Superior temporal gyrus (tissue), 1 donor: ENCODE data around the gene ST6GALNAC4.

Source experiments
- DNase-seq: peaks from one replicate; pipeline ENCODE4 v3.0.0-alpha.2; 2016; ENCODE audit errors: extremely low spot score

ST6GALNAC4 gene

GRCh38 chr9:127913682-127914081, 3.2 kb downstream of the ST6GALNAC4 start:
- DNase-seq, result no peak

GRCh38 chr9:127912882-127913281, 4.0 kb downstream of the ST6GALNAC4 start:
- no peak for DNase-seq

- no peak for DNase-seq
Measured at GRCh38 chr9:127912296-127912695, 4.5 kb downstream of the ST6GALNAC4 start.

GRCh38 chr9:127910613-127911205, 6.1 kb downstream of the ST6GALNAC4 start:
- DNase-seq, result peak; percentile 33

- DNase-seq, result no peak
Measured at GRCh38 chr9:127909839-127910273, 7.0 kb downstream of the ST6GALNAC4 start.

- DNase-seq, result no peak
Measured at GRCh38 chr9:127908660-127908926, 8.2 kb downstream of the ST6GALNAC4 start.

GRCh38 chr9:127907867-127908659, 8.8 kb downstream of the ST6GALNAC4 start:
- no peak for DNase-seq

- DNase-seq, result no peak
Measured at GRCh38 chr9:127905788-127906191, 11.1 kb downstream of the ST6GALNAC4 start.

- no peak for DNase-seq
Measured at GRCh38 chr9:127905004-127905728, 11.7 kb downstream of the ST6GALNAC4 start.

- DNase-seq, result no peak
Measured at GRCh38 chr9:127904561-127905003, 12.3 kb downstream of the ST6GALNAC4 start.

GRCh38 chr9:127903557-127904475, 13.0 kb downstream of the ST6GALNAC4 start:
- no peak for DNase-seq

- peak; percentile 74 for DNase-seq
Measured at GRCh38 chr9:127899128-127899943, 17.5 kb downstream of the ST6GALNAC4 start, which contains the start of gene ST6GALNAC6. TSS of gene ST6GALNAC6 (minus strand) at chr9:127899603. CDS start at chr9:127897981, 1,622 bp downstream.

- no peak for DNase-seq
Measured at GRCh38 chr9:127898433-127899127, 18.3 kb downstream of the ST6GALNAC4 start.

GRCh38 chr9:127897193-127897692, 19.6 kb downstream of the ST6GALNAC4 start:
- peak; percentile 73 for DNase-seq

GRCh38 chr9:127896395-127897192, 20.2 kb downstream of the ST6GALNAC4 start:
- DNase-seq, result no peak

- DNase-seq, result no peak
Measured at GRCh38 chr9:127895811-127896210, 21.0 kb downstream of the ST6GALNAC4 start.

GRCh38 chr9:127893392-127893791, 23.4 kb downstream of the ST6GALNAC4 start:
- DNase-seq, result peak; percentile 60

GRCh38 chr9:127892831-127893230, 24.0 kb downstream of the ST6GALNAC4 start:
- no peak for DNase-seq

GRCh38 chr9:127890053-127890452, 26.8 kb downstream of the ST6GALNAC4 start:
- no peak for DNase-seq
